ENCODE measurements around the gene EFNA4.
A peak's percentile ranks its signal among the peaks of the same experiment; 100 is the strongest.

Gene EFNA4

DNA sequence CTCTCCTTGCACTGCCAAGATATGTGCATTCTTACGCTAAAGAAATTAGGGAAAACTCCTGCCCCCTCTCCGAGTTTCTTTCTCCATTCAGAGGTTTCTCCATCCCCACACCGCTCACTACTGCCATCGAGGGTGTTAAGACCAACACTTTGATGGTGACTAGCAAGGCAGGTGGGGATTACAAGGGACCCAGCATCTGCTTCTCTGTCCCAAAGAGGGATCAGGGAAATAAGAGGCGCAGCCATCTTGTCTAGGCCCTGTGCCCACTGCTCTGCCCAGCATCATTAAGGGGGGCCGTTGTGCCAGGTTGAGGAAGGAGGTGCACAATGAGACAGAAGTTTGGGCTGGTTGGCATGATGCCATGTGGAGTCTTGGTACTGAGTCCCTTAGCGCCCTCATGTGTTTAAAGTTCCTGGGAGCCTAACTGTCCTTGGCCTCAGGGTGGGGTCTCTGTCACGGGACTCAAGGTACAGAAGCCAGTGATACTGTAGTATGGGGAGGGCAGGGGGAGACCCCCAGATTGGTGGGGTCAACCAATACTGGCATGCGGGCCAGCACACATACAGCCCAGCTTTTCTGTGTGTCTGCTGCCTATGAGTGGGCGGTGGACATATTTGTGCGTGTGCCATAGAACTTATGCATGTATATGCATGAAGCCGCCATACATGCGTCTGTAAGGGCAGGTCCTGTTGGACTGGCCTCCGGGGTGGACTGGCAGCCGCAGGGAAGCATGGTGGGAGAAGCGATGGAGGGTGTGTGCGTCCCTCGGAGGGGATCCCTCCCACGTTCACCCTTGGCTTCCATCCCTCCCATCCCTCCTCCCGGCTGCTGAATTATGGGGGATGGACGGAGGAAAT lies 20.6 kb downstream of the EFNA4 start:
- peak; percentile 52 for TF ChIP-seq CTCF (IDR thresholded peaks at IDR 0.05; ENCODE audit: insufficient read depth, missing control alignments)
- FAIRE-seq (no peak), DNase-seq (ENCODE audit: insufficient read length, low spot score) (no peak)

- TF ChIP-seq CTCF (IDR thresholded peaks at IDR 0.05; ENCODE audit: insufficient read depth, missing control alignments): peak; percentile 100
- FAIRE-seq (no peak), DNase-seq (ENCODE audit: insufficient read length, low spot score) (peak; percentile 98)
Measured at GRCh38 chr1:155084722-155085503, 21.4 kb downstream of the EFNA4 start.

GRCh38 chr1:155085504-155086127 lies 22.1 kb downstream of the EFNA4 start:
- no peak for TF ChIP-seq CTCF (IDR thresholded peaks at IDR 0.05; ENCODE audit: insufficient read depth, missing control alignments)
- FAIRE-seq (no peak), DNase-seq (ENCODE audit: insufficient read length, low spot score) (no peak)

DNA sequence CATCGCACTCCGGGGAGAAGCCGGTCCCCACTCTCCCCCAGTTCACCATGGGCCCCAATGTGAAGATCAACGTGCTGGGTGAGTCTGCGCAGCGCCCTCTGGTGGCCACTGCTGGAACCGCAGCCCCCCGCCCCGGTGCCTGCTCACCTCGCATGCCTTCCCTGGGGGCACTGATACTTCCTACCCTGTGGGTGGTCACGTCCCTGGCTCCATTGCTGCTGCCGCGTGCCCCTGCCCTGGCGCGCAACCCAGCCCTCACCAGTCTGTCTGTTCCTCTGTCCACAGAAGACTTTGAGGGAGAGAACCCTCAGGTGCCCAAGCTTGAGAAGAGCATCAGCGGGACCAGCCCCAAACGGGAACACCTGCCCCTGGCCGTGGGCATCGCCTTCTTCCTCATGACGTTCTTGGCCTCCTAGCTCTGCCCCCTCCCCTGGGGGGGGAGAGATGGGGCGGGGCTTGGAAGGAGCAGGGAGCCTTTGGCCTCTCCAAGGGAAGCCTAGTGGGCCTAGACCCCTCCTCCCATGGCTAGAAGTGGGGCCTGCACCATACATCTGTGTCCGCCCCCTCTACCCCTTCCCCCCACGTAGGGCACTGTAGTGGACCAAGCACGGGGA lies 22.7 kb downstream of the EFNA4 start:
- TF ChIP-seq CTCF (IDR thresholded peaks at IDR 0.05; ENCODE audit: insufficient read depth, missing control alignments): peak; percentile 91
- DNase-seq (ENCODE audit: insufficient read length, low spot score): peak; percentile 75
- FAIRE-seq: no peak

- DNase-seq (ENCODE audit: insufficient read length, low spot score) (no peak), FAIRE-seq (no peak)
- TF ChIP-seq CTCF (IDR thresholded peaks at IDR 0.05; ENCODE audit: insufficient read depth, missing control alignments): no peak
Measured at GRCh38 chr1:155086856-155087535, 23.5 kb downstream of the EFNA4 start.

Measured in D721Med (cell line).